GM12878 (cell line): ENCODE data around the gene ESCO1. TPM values are rescaled to one million over a fixed set of nuclear protein-coding genes. Genes with fewer than 3 reads are reported as not detected.

Source experiments
- ATAC-seq: fragments of 200-7000 bp; cut with Tn5 transposase; 3 replicates; pipeline ENCODE4 v1.9.1; 2020; ENCODE audit warnings: mild to moderate bottlenecking, moderate library complexity
- BruUV-seq: library from RNA; stranded (reverse); fragments of 400-500 nt; replicated peaks from 2 replicates; lab custom pipeline; 2021; lab: Mats Ljungman, UMichigan
- CTCF ChIA-PET: fragments of 300-600 bp; sonication (Branson Sonifier 250); formaldehyde crosslinking; extraction: SDS; loops from one replicate; lab custom pipeline; 2021; ENCODE audit warnings: inconsistent platforms; lab: Yijun Ruan, JAX
- POLR2A ChIA-PET: fragments of 350-600 bp; formaldehyde crosslinking; extraction: SDS; loops from one replicate; lab custom pipeline; 2021; ENCODE audit warnings: inconsistent platforms; lab: Charles Lee
- RAD21 ChIA-PET: fragments of 300-600 bp; sonication (Branson Sonifier 250); formaldehyde crosslinking; loops from one replicate; lab custom pipeline; 2023; ENCODE audit warnings: antibody characterized with exemption; ENCODE audit not compliant: unreplicated experiment; lab: Charles Lee
- SMC1A ChIA-PET: fragments of 300-600 bp; sonication (Branson Sonifier 250); formaldehyde crosslinking; loops from one replicate; lab custom pipeline; 2023; ENCODE audit not compliant: unreplicated experiment, uncharacterized antibody; lab: Charles Lee
- DNase-seq: peaks from one replicate; pipeline ENCODE4 v3.0.0-alpha.2; 2011; ENCODE audit warnings: low read depth, low spot score
- FAIRE-seq: peaks from 3 replicates; lab custom pipeline; 2011; peaks lifted over from hg19 to GRCh38; lab: Jason Lieb, UNC
- H2AFZ ChIP-seq: 2 replicates; pipeline ENCODE4 v1.6.0; 2011; ENCODE audit warnings: low read depth, low read length, control low read depth; ENCODE audit not compliant: control insufficient read depth
- H3K27ac ChIP-seq: 2 replicates; pipeline ENCODE4 v1.5.1; 2011; ENCODE audit warnings: control low read depth; ENCODE audit not compliant: control insufficient read depth, insufficient read depth
- H3K27me3 ChIP-seq, 2 experiments: replicated peaks in 1 of 2; 2 replicates each; pipeline versions ENCODE4 v1.6.0 to v1.6.1; 2011; ENCODE audit warnings: low read length in 1 of 2; ENCODE audit not compliant: control insufficient read depth in 2 of 2, insufficient read depth in 2 of 2
- H3K36me3 ChIP-seq, 2 experiments: 2 replicates each; pipeline ENCODE4 v1.5.1; 2011; ENCODE audit warnings: low read length in 1 of 2; ENCODE audit not compliant: control insufficient read depth in 2 of 2, insufficient read depth in 2 of 2
- H3K4me1 ChIP-seq: 2 replicates; pipeline ENCODE4 v1.6.1; 2011; ENCODE audit warnings: mild to moderate bottlenecking, low read length, moderate library complexity, mixed read lengths; ENCODE audit not compliant: control insufficient read depth, insufficient read depth
- H3K4me2 ChIP-seq: 2 replicates; pipeline ENCODE4 v1.6.0; 2011; ENCODE audit warnings: control low read depth; ENCODE audit not compliant: control insufficient read depth, insufficient read depth
- H3K4me3 ChIP-seq: fragments of 200-600 bp; sonication (generic); 2 replicates; pipeline ENCODE4 v1.5.1; 2016
- H3K79me2 ChIP-seq: 2 replicates; pipeline ENCODE4 v1.6.0; 2011; ENCODE audit warnings: low read length; ENCODE audit not compliant: control insufficient read depth, insufficient read depth
- H3K9ac ChIP-seq: 2 replicates; pipeline ENCODE4 v1.8.0; 2011; ENCODE audit warnings: low read length, control low read depth, mixed read lengths; ENCODE audit not compliant: control insufficient read depth, insufficient read depth
- H3K9me3 ChIP-seq: replicated peaks from 3 replicates; pipeline ENCODE4 v1.5.1; 2011; ENCODE audit warnings: mild to moderate bottlenecking, low read length; ENCODE audit not compliant: control insufficient read depth, insufficient read depth
- H4K20me1 ChIP-seq: 2 replicates; pipeline ENCODE4 v1.6.0; 2011; ENCODE audit not compliant: control insufficient read depth, insufficient read depth
- ATF7 ChIP-seq: fragments of 450-650 bp; IDR thresholded peaks from 2 replicates; pipeline ENCODE4 v1.6.1; 2016; ENCODE audit warnings: low read depth, mild to moderate bottlenecking
- BCL11A ChIP-seq: IDR thresholded peaks from 2 replicates; pipeline ENCODE4 v1.6.1; 2011; ENCODE audit warnings: low read depth, low read length
- CEBPB ChIP-seq, 2 experiments: fragments of 150-350 bp in 1 of 2; IDR thresholded peaks; 2 replicates each; pipeline ENCODE4 v1.6.1; 2012 to 2014; ENCODE audit warnings: low read depth in 2 of 2, low read length in 2 of 2, borderline replicate concordance in 1 of 2, inconsistent platforms in 1 of 2
- ESRRA ChIP-seq: IDR thresholded peaks from 2 replicates; pipeline ENCODE4 v1.6.1; 2012; ENCODE audit warnings: mild to moderate bottlenecking, low read length, improper control_type of control experiment
- NFYA ChIP-seq: IDR thresholded peaks from 2 replicates; pipeline ENCODE4 v1.6.1; 2011; ENCODE audit warnings: low read depth, mild to moderate bottlenecking, low read length, improper control_type of control experiment, borderline replicate concordance
- TCF3 ChIP-seq: IDR thresholded peaks from 2 replicates; pipeline ENCODE4 v1.6.1; 2012; ENCODE audit warnings: low read depth, mild to moderate bottlenecking, low read length, borderline replicate concordance; ENCODE audit not compliant: insufficient read depth
- ZSCAN29 ChIP-seq: fragments of 450-650 bp; IDR thresholded peaks from 2 replicates; pipeline ENCODE4 v1.6.1; 2017; ENCODE audit warnings: mild to moderate bottlenecking, moderate library complexity
- WGBS: methylation state at CpG from one replicate; pipeline ENCODE4 v1.1.6; 2016; ENCODE audit warnings: low lambda C conversion rate; ENCODE audit not compliant: insufficient replicate concordance, insufficient coverage; ENCODE audit errors: missing lambda C conversion rate; 5-methylcytosine and 5-hydroxymethylcytosine counted together
- in situ Hi-C: fragments of 300-500 bp; cut with MboI; formaldehyde crosslinking; loops from 9 replicates; pipeline ENCODE4 v1.14.3; 2018; ENCODE audit warnings: mixed read lengths
- intact Hi-C: fragments of 100-400 bp; cut with micrococcal nuclease; formaldehyde crosslinking; loops from one replicate; pipeline ENCODE4 v1.14.2; 2022; ENCODE audit not compliant: unreplicated experiment
- polyA plus RNA-seq, 11 experiments: library from polyadenylated mRNA; depleted of rRNA in 4 of 11; unstranded in 6 of 11; stranded (reverse) in 5 of 11; fragments of >200 nt; fragmentation: Nextera tagmentation in 4 of 11; fragmentation: Illumina TruSeq in 1 of 11; extraction: Ambion mirVana in 4 of 11; extraction: Trizol in 1 of 11; gene quantifications; 1 replicate in 1 of 11; 2 replicates in 10 of 11; pipeline versions ENCODE4 v1.2.1 to v1.2.3, GENCODE V29; 2011 to 2016; ENCODE audit warnings: inconsistent platforms in 2 of 11, missing spikeins in 2 of 11, low read depth in 1 of 11
- total RNA-seq, 4 experiments: library from RNA; depleted of rRNA in 3 of 4; stranded (reverse); fragments of >200 nt in 3 of 4; fragmentation: Illumina TruSeq in 1 of 4; extraction: Trizol in 1 of 4; gene quantifications; 2 replicates each; pipeline versions ENCODE4 v1.2.1 to v1.2.3, GENCODE V29; 2013 to 2021
- TF ChIP-seq, protein P1 (sequence below): fragments of 450-650 bp; IDR thresholded peaks from 2 replicates; pipeline ENCODE4 v1.6.1; 2016; ENCODE audit warnings: mild to moderate bottlenecking
- TF ChIP-seq, protein P2 (sequence below): IDR thresholded peaks from 2 replicates; pipeline ENCODE4 v1.6.1; 2012; ENCODE audit warnings: low read depth, low read length, improper control_type of control experiment

The ESCO1 gene
- total and polyA plus RNA-seq, 10 of the 15 experiments (the other 5 are each of a cell fraction or from before 2014, with no cell fraction given): 8.6 to 22.4 (median 12.4) TPM

DNA sequence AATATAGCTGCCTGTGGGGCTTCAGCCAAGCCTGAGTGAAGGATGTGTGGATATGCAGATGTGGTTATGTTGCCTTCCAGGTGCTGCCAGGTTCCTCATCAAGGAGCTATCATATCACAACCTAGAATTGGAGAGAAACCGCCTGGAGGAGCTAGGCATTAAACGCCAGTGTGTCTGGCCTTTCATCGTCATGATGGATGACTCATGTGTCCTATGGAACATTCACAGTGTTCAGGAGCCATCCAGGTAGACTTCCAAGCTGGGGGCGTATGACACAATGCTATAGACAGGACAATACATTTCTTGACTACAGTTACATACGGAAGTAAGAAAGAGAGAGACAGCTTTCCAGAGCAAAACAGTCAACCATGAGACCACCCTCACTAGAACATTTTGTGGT is 86.8 kb downstream of the ESCO1 start:
- no peak for FAIRE-seq

DNA sequence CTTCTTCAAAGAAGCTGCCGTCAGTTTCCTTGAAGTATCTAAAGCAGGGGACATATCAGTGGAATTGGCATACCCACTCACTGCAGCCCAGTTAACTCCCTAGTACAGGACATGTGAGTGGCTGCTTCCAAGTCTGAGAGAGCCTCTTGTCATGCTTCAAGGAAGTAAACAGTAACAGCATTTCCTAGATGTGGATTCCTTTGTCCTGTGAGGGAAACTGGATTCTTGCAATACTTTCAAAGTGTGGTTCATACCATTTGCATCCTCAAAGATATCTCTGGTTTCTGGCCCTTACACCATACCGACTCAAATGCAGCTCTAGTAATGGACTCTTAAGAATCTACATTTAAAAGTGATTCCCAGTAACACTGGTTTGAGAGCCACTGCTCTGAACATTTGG is 87.2 kb downstream of the ESCO1 start:
- CTCF ChIA-PET: interaction anchor here (1.0 to 4.1 kb wide), 2 partner anchors 24 to 337 kb away, joined by 3 to 16 read pairs; no protein-coding TSS in a partner anchor
- RAD21 ChIA-PET: no interaction called here
- no TSS peak for BruUV-seq

More for the DNA sequence above, 86.8 kb downstream of the ESCO1 start:
- Histone ChIP-seq H2AFZ (no peak overlapping the region), H3K9ac (no peak overlapping the region), H3K4me1 (no peaks in the 10 kb centered on the region), H4K20me1 (no peaks in the 10 kb centered on the region), H3K9me3 (no peaks in the 10 kb centered on the region), H3K4me3 (no peak overlapping the region), H3K79me2 (no peaks in the 10 kb centered on the region)
- DNase-seq (no peak), ATAC-seq (no peak)
- CTCF ChIA-PET: interaction anchor here (1.0 to 4.1 kb wide), 2 partner anchors 24 to 336 kb away, joined by 3 to 16 read pairs; no protein-coding TSS in a partner anchor
- SMC1A ChIA-PET: no interaction called here
- RAD21 ChIA-PET: no interaction called here
- intact Hi-C loops: loop anchor here (10.0 kb wide), 1 partner anchor 319 kb away; no protein-coding TSS in a partner anchor
- WGBS: 97% methylated on average over 5 of the region's 5 CpGs
- POLR2A ChIA-PET: no interaction called here
- TF ChIP-seq TCF3 (no peak), ESRRA (no peak), BCL11A (no peak), ATF7 (no peak), CEBPB (IDR thresholded peaks at IDR 0.05; ENCODE audit: borderline replicate concordance in 1 of 2, low read depth in 2 of 2, low read length in 2 of 2) (no peak)
- TF ChIP-seq, protein P1, sequence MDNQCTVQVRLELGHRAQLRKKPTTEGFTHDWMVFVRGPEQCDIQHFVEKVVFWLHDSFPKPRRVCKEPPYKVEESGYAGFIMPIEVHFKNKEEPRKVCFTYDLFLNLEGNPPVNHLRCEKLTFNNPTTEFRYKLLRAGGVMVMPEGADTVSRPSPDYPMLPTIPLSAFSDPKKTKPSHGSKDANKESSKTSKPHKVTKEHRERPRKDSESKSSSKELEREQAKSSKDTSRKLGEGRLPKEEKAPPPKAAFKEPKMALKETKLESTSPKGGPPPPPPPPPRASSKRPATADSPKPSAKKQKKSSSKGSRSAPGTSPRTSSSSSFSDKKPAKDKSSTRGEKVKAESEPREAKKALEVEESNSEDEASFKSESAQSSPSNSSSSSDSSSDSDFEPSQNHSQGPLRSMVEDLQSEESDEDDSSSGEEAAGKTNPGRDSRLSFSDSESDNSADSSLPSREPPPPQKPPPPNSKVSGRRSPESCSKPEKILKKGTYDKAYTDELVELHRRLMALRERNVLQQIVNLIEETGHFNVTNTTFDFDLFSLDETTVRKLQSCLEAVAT: no peak
- TF ChIP-seq, all 136 proteins: peak for 0
- H3K27ac ChIP-seq: no peak overlapping the region
- no TSS peak for BruUV-seq
- peaks cover 0 to 3% of the 10 kb centered on the region in 2 experiments; a peak in 1 of 4 replicates for H3K36me3 ChIP-seq
- H3K27me3 ChIP-seq: no peaks in the 10 kb centered on the region
- H3K4me2 ChIP-seq: no peak overlapping the region
- in situ Hi-C loops: loop anchor here (5.0 kb wide), 1 partner anchor 51 kb away; no protein-coding TSS in a partner anchor

More for the DNA sequence above, 87.2 kb downstream of the ESCO1 start:
- Histone ChIP-seq H2AFZ (no peak overlapping the region), H3K27me3 (no peaks in the 10 kb centered on the region), H3K27ac (no peak overlapping the region), H3K4me3 (no peak overlapping the region), H4K20me1 (no peaks in the 10 kb centered on the region), H3K9me3 (no peaks in the 10 kb centered on the region), H3K79me2 (no peaks in the 10 kb centered on the region), H3K4me1 (no peaks in the 10 kb centered on the region), H3K36me3 (peaks cover 0 to 3% of the 10 kb centered on the region in 2 experiments; a peak in 1 of 4 replicates), H3K4me2 (no peak overlapping the region), H3K9ac (no peak overlapping the region)
- 100% methylated on average over 2 of the region's 2 CpGs for WGBS
- in situ Hi-C loops (loop anchor here (5.0 kb wide), 1 partner anchor 51 kb away; no protein-coding TSS in a partner anchor), intact Hi-C loops (loop anchor here (10.0 kb wide), 1 partner anchor 318 kb away; no protein-coding TSS in a partner anchor)
- ATAC-seq (no peak), DNase-seq (no peak), FAIRE-seq (no peak)
- TF ChIP-seq, protein P2, sequence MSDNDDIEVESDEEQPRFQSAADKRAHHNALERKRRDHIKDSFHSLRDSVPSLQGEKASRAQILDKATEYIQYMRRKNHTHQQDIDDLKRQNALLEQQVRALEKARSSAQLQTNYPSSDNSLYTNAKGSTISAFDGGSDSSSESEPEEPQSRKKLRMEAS: no peak
- TF ChIP-seq NFYA (no peak), ZSCAN29 (no peak)
- SMC1A ChIA-PET: no interaction called here
- POLR2A ChIA-PET: no interaction called here
